A549 treated with DMSO at 1 μM for 4 hours (cell line): ENCODE measurements around the gene MORC3. TPM values are rescaled to one million over a fixed set of nuclear protein-coding genes. Genes with fewer than 3 reads are reported as not detected.

Experiments
- total RNA-seq: library from RNA; stranded (reverse); fragments of 200-300 nt; extraction: Qiagen RNA extraction; gene quantifications from 5 replicates; pipeline ENCODE4 v1.2.3, GENCODE V29; 2022; ENCODE audit warnings: low read depth

MORC3 gene, protein sequence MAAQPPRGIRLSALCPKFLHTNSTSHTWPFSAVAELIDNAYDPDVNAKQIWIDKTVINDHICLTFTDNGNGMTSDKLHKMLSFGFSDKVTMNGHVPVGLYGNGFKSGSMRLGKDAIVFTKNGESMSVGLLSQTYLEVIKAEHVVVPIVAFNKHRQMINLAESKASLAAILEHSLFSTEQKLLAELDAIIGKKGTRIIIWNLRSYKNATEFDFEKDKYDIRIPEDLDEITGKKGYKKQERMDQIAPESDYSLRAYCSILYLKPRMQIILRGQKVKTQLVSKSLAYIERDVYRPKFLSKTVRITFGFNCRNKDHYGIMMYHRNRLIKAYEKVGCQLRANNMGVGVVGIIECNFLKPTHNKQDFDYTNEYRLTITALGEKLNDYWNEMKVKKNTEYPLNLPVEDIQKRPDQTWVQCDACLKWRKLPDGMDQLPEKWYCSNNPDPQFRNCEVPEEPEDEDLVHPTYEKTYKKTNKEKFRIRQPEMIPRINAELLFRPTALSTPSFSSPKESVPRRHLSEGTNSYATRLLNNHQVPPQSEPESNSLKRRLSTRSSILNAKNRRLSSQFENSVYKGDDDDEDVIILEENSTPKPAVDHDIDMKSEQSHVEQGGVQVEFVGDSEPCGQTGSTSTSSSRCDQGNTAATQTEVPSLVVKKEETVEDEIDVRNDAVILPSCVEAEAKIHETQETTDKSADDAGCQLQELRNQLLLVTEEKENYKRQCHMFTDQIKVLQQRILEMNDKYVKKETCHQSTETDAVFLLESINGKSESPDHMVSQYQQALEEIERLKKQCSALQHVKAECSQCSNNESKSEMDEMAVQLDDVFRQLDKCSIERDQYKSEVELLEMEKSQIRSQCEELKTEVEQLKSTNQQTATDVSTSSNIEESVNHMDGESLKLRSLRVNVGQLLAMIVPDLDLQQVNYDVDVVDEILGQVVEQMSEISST
- 6.8 to 9.6 TPM (median 8.5 TPM) in 5 replicates for total RNA-seq

DNA sequence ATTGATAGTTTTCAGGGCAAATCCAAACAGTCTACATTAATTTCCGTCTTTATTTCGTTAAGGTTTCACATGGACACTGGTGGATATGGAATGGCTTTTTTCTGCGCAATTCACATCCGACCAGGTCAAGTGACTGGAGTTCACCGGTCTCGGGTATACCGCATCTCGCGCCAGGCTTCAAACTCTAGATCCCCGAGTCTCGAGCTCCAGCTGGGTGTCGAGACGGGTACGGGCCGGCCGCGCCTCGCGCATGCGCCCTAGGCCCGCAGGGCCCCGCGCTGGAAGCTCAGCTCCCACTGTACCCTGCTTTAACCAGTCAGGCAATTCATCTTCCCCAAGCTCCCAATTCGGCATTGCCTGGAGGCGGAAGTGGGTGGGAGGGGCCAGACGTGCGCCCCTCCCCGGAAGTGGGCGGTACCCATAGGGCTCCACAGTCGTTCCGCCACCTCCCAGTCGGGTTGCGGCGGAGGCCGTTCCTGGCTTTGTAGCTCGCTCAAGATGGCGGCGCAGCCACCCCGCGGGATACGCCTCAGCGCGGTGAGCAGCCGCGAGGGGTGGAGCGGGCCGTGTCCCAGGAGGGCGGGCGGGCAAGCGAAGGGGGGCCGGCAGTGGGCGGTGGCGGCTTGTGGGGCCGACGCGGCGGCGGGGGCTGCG is at the start of gene MORC3:
MORC3 (plus strand) TSS at position 431 of the 654 bp plus-strand sequence; CDS start at position 499, 68 bp downstream.

DNA sequence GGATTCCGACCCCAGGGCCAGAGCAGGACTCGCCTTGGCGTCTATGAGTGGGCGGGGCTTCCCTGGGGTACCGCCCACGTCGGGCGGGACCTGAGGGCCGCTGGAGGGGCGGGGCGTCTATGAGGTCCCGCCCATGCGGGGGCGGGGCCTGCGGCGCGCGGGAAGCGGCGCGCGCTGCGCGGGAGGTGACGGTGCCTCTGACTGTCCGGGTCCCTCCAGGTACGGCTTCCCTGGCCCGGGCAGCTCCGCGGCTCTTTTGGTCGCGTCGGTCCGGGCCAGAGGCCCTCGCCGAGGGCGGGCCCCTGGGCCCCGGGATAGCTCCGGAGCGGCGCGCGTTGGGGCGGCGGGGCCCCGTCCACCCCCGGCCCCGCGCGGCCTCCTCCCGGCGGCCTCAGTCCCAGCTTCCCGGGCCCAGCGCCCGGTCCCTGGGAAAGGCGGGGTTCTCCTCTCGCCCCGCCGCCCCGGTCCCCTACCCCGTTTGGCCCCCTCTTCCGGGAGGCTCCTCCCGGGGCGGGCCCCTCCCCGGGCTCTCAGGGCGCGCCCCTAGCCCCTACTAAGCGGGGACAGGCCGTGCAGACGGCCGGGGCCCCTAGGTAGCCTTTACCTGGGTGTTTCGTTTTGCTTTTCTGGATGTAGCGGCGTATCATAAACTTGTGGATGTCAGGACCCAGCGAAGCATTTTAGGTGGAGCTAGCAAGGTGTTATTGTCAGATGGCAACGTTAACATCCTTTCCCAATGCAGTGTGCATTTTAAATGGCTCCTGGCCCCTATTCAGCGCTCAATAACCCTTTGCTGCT is 65.4 kb downstream of the MORC3 start, which contains the start of gene CHAF1B:
CHAF1B (plus strand) TSS at position 160 of the 798 bp plus-strand sequence. CDS start 745 bp downstream, outside the sequence.

Other genes with a start within 250 kb of the MORC3 start
- 12.3 to 16.7 TPM (median 14.1 TPM) in 5 replicates for gene CBR3, start 185.1 kb upstream of the MORC3 start, total RNA-seq
- 3.5 to 5.9 TPM (median 5.3 TPM) in 5 replicates for gene DOP1B, start 163.4 kb upstream of the MORC3 start, total RNA-seq
- 11.9 to 14.2 TPM (median 13.3 TPM) in 5 replicates for gene CHAF1B, start 65.2 kb downstream of the MORC3 start, total RNA-seq
- 0.10 to 0.46 TPM (median 0.27 TPM) in 5 replicates for gene CLDN14, start 159.9 kb downstream of the MORC3 start, total RNA-seq